Fibroblast of lung (primary cell): ENCODE measurements around the gene KRTAP4-3. TPM values are rescaled to one million over a fixed set of nuclear protein-coding genes. Genes with fewer than 3 reads are reported as not detected.

Experiments used
- DNase-seq, 2 donors: peaks; one replicate each; pipeline versions ENCODE4 v3.0.0 to v3.0.0-alpha.2; 2010; ENCODE audit warnings: low read depth in 2 of 2
- H2AFZ ChIP-seq: 2 replicates; pipeline ENCODE4 v1.5.1; 2012; ENCODE audit warnings: low read length, control low read depth, inconsistent platforms
- H3K27ac ChIP-seq: 2 replicates; pipeline ENCODE4 v1.5.1; 2011; ENCODE audit warnings: low read length, control low read depth; ENCODE audit not compliant: insufficient read depth
- H3K27me3 ChIP-seq: 2 replicates; pipeline ENCODE4 v1.5.1; 2011; ENCODE audit warnings: mild to moderate bottlenecking, low read length; ENCODE audit not compliant: control insufficient read depth, insufficient read depth
- H3K36me3 ChIP-seq: 2 replicates; pipeline ENCODE4 v1.5.1; 2011; ENCODE audit warnings: low read length; ENCODE audit not compliant: control insufficient read depth, insufficient read depth
- H3K4me1 ChIP-seq: 2 replicates; pipeline ENCODE4 v1.5.1; 2011; ENCODE audit warnings: low read length; ENCODE audit not compliant: control insufficient read depth, insufficient read depth; ENCODE audit errors: extremely low read depth
- H3K4me2 ChIP-seq: 2 replicates; pipeline ENCODE4 v1.5.1; 2011; ENCODE audit warnings: low read length, control low read depth; ENCODE audit not compliant: insufficient read depth; ENCODE audit errors: extremely low read depth
- H3K4me3 ChIP-seq, 4 experiments: fragments of 200-600 bp in 1 of 4; sonication (generic) in 1 of 4; replicated peaks in 1 of 4; 2 replicates each; pipeline ENCODE4 v1.5.1; 2011 to 2016; ENCODE audit warnings: low read length in 4 of 4, low read depth in 3 of 4, mild to moderate bottlenecking in 3 of 4, control low read depth in 2 of 4, inconsistent platforms in 1 of 4, mixed read lengths in 1 of 4; ENCODE audit not compliant: insufficient read depth in 1 of 4; ENCODE audit errors: control extremely low read depth in 1 of 4
- H3K79me2 ChIP-seq: 2 replicates; pipeline ENCODE4 v1.5.1; 2012; ENCODE audit warnings: mild to moderate bottlenecking, low read length, inconsistent platforms; ENCODE audit not compliant: control insufficient read depth, insufficient read depth
- H3K9ac ChIP-seq: 2 replicates; pipeline ENCODE4 v1.5.1; 2011; ENCODE audit warnings: mild to moderate bottlenecking, low read length, control low read depth; ENCODE audit not compliant: insufficient read depth
- H3K9me3 ChIP-seq: 2 replicates; pipeline ENCODE4 v1.5.1; 2012; ENCODE audit warnings: low read depth, low read length; ENCODE audit not compliant: control insufficient read depth, insufficient read depth
- H4K20me1 ChIP-seq: 2 replicates; pipeline ENCODE4 v1.5.1; 2011; ENCODE audit warnings: low read length; ENCODE audit not compliant: control insufficient read depth, insufficient read depth; ENCODE audit errors: extremely low read depth
- CTCF ChIP-seq, 2 donors: IDR thresholded peaks in 1 of 2; conservative IDR thresholded peaks in 1 of 2; 1 replicate in 1 of 2; 2 replicates in 1 of 2; pipeline ENCODE4 v1.5.1; 2011 to 2012; ENCODE audit warnings: low read length in 2 of 2, control low read depth in 1 of 2, inconsistent platforms in 1 of 2, low read depth in 1 of 2, mild to moderate bottlenecking in 1 of 2
- EZH2 ChIP-seq: IDR thresholded peaks from 2 replicates; pipeline ENCODE4 v1.5.1; 2012; ENCODE audit warnings: low read length, control low read depth, mild to moderate bottlenecking; ENCODE audit errors: missing control alignments
- polyA plus RNA-seq, 2 donors: library from polyadenylated mRNA; depleted of rRNA in 1 of 2; stranded (reverse) in 1 of 2; unstranded in 1 of 2; fragments of >200 nt; gene quantifications; 2 replicates each; pipeline ENCODE4 v1.2.1, GENCODE V29; 2011 to 2012; ENCODE audit warnings: missing spikeins in 1 of 2
- total RNA-seq: library from RNA; depleted of rRNA; stranded (reverse); fragments of >200 nt; gene quantifications from 2 replicates; pipeline ENCODE4 v1.2.1, GENCODE V29; 2014

KRTAP4-3 gene
- total and polyA plus RNA-seq, 2 donors (not counting 1 experiment from before 2014, with no cell fraction given) = not detected

GRCh38 chr17:41185001-41185400 is 17.0 kb upstream of the KRTAP4-3 start:
- Histone ChIP-seq H3K4me2 (no peak overlapping the region), H3K79me2 (no peaks in the 10 kb centered on the region), H3K27me3 (no peaks in the 10 kb centered on the region), H3K4me1 (no peaks in the 10 kb centered on the region), H3K4me3 (no peak overlapping the region), H4K20me1 (no peaks in the 10 kb centered on the region), H3K9ac (no peak overlapping the region), H3K27ac (no peak overlapping the region), H3K9me3 (no peaks in the 10 kb centered on the region), H3K36me3 (no peaks in the 10 kb centered on the region), H2AFZ (no peak overlapping the region)
- no peak for DNase-seq
- TF ChIP-seq EZH2 (no peak), CTCF (conservative IDR thresholded peaks at IDR 0.05 in 1 of 2, IDR thresholded peaks at IDR 0.05 in 1 of 2; ENCODE audit: low read depth in 1 of 2, low read length in 2 of 2) (no peak)

DNA sequence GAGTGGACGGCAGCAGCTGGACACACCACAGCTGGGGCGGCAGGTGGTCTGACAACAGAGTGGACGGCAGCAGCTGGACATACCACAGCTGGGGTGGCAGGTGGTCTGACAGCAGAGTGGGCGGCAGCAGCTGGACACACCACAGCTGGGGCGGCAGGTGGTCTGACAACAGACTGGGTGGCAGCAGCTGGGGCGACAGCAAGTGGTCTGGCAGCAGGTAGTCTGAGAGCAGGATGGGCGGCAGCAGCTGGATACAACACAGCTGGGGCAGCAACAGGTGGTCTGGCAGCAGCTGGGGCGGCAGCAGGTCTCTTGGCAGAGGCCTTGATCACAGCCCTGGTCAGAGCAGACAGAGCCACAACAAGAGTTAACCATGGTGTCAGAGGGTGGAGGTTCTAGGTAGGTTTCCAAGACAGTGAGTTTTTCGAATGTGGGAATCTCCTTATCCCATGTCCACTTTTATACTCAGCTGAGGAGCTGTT is 16.5 kb upstream of the KRTAP4-3 start, which contains the start of gene KRTAP4-1:
Gene KRTAP4-1, minus strand, starts transcription at position 432 of the 482 bp plus-strand sequence. Its CDS starts 57 bp downstream, at position 375.
- no peak within 1 kb of the TSS for H2AFZ ChIP-seq
- no peak within 1 kb of the TSS for H3K4me2 ChIP-seq
- H3K27ac ChIP-seq = no peak within 1 kb of the TSS
- H3K4me1 ChIP-seq = peaks cover 2% of the 10 kb centered on the region
- H3K9ac ChIP-seq = no peak within 1 kb of the TSS
- no peak within 1 kb of the TSS for H3K4me3 ChIP-seq
- no peaks in the 10 kb centered on the region for H3K36me3 ChIP-seq
- DNase-seq = no peak
- H4K20me1 ChIP-seq = no peaks in the 10 kb centered on the region
- no peaks in the 10 kb centered on the region for H3K79me2 ChIP-seq
- TF ChIP-seq EZH2 (no peak), CTCF (conservative IDR thresholded peaks at IDR 0.05 in 1 of 2, IDR thresholded peaks at IDR 0.05 in 1 of 2; ENCODE audit: low read depth in 1 of 2, low read length in 2 of 2) (no peak)
- H3K27me3 ChIP-seq = no peaks in the 10 kb centered on the region
- no peaks in the 10 kb centered on the region for H3K9me3 ChIP-seq

- Histone ChIP-seq H3K36me3 (no peaks in the 10 kb centered on the region), H3K27me3 (no peaks in the 10 kb centered on the region), H3K9ac (no peak overlapping the region), H3K27ac (no peak overlapping the region), H3K79me2 (no peaks in the 10 kb centered on the region), H2AFZ (no peak overlapping the region), H4K20me1 (no peaks in the 10 kb centered on the region), H3K4me1 (peaks cover 7% of the 10 kb centered on the region), H3K9me3 (no peaks in the 10 kb centered on the region), H3K4me3 (no peak overlapping the region), H3K4me2 (no peak overlapping the region)
- TF ChIP-seq EZH2 (no peak), CTCF (conservative IDR thresholded peaks at IDR 0.05 in 1 of 2, IDR thresholded peaks at IDR 0.05 in 1 of 2; ENCODE audit: low read depth in 1 of 2, low read length in 2 of 2) (no peak)
- peak in 1 of 2 donors; percentile 3 for DNase-seq
These were observed 11.0 kb upstream of the KRTAP4-3 start for GRCh38 chr17:41178843-41179616.
